Stomach (tissue), 9 donors: Measurements from ENCODE around the gene PRRX1. TPM values are rescaled to one million over a fixed set of nuclear protein-coding genes. Genes with fewer than 3 reads are reported as not detected.

Experiments used
- DNase-seq, 2 donors: peaks; one replicate each; pipeline versions ENCODE4 v3.0.0 to v3.0.0-alpha.2; 2013 to 2019
- H3K27ac ChIP-seq, 5 donors: fragments of 200-600 bp in 4 of 5; sonication (generic) in 4 of 5; one replicate each; pipeline ENCODE4 v1.5.1; 2013 to 2019; ENCODE audit warnings: mild to moderate bottlenecking in 1 of 5, moderate library complexity in 1 of 5
- H3K27me3 ChIP-seq, 3 donors: fragments of 200-600 bp; sonication (generic); one replicate each; pipeline ENCODE4 v1.5.1; 2017 to 2019; ENCODE audit warnings: mixed run types in 1 of 3
- H3K36me3 ChIP-seq, 4 donors: fragments of 200-600 bp; sonication (generic); 1 replicate in 3 of 4; 2 replicates in 1 of 4; pipeline ENCODE4 v1.5.1; 2016 to 2019
- H3K4me1 ChIP-seq, 4 donors: fragments of 200-600 bp; sonication (generic); one replicate each; pipeline ENCODE4 v1.5.1; 2016 to 2019
- H3K4me3 ChIP-seq, 4 donors: fragments of 200-600 bp; sonication (generic) in 3 of 4; one replicate each; pipeline ENCODE4 v1.5.1; 2016 to 2019; ENCODE audit warnings: mild to moderate bottlenecking in 1 of 4
- H3K9me3 ChIP-seq, 4 donors: fragments of 200-600 bp; sonication (generic); one replicate each; pipeline ENCODE4 v1.5.1; 2016 to 2019
- CTCF ChIP-seq, 7 experiments: fragments of 450-650 bp in 4 of 7; fragments of 200-600 bp in 3 of 7; sonication (generic) in 3 of 7; IDR thresholded peaks; one replicate each; pipeline ENCODE4 v1.5.1; 2016 to 2019; ENCODE audit warnings: antibody characterized with exemption in 7 of 7, control low read depth in 2 of 7, mild to moderate bottlenecking in 1 of 7
- EP300 ChIP-seq: sonication (generic); formaldehyde crosslinking; IDR thresholded peaks from one replicate; pipeline ENCODE4 v1.6.1; 2017; ENCODE audit warnings: antibody characterized with exemption
- POLR2A ChIP-seq, 4 donors: fragments of 450-650 bp; IDR thresholded peaks; one replicate each; pipeline ENCODE4 v1.6.1; 2016; ENCODE audit warnings: antibody characterized with exemption in 4 of 4, control low read depth in 2 of 4, mild to moderate bottlenecking in 1 of 4, moderate library complexity in 1 of 4
- POLR2AphosphoS5 ChIP-seq, 3 donors: sonication (generic); formaldehyde crosslinking; IDR thresholded peaks; one replicate each; pipeline ENCODE4 v1.6.1; 2016; ENCODE audit warnings: antibody characterized with exemption in 3 of 3
- WGBS, 5 donors: extraction: QIAGEN DNeasy Blood & Tissue Kit in 3 of 5; methylation state at CpG; one replicate each; pipeline versions ENCODE4 v1.1.5 to v1.1.7; 2013 to 2018; 5-methylcytosine and 5-hydroxymethylcytosine counted together
- intact Hi-C: fragments of 100-400 bp; cut with DNase I; formaldehyde crosslinking; loops from one replicate; pipeline ENCODE4 v1.15.1; 2023; ENCODE audit warnings: low total_unique reads
- polyA plus RNA-seq, 3 donors: library from polyadenylated mRNA; stranded (reverse); fragments of 200-250 nt; gene quantifications; one replicate each; pipeline ENCODE4 v1.2.3, GENCODE V29; 2013
- total RNA-seq, 5 donors: library from RNA; depleted of rRNA; stranded (reverse); fragments of >200 nt; gene quantifications; one replicate each; pipeline versions ENCODE4 v1.1.0 to v1.2.3, GENCODE V29; 2014 to 2016
- donor health status: healthy with polysubstance abuse.
- donor health status: Bipolar disorder and iron deficiency.
- donor health status: healthy.

The PRRX1 gene
- total and polyA plus RNA-seq, 8 donors: 0.45 to 8.3 (median 1.3) TPM

GRCh38 chr1:170727963-170728362, 64.0 kb downstream of the PRRX1 start:
- no peak overlapping the region for H3K27ac ChIP-seq
- no peaks in the 10 kb centered on the region for H3K27me3 ChIP-seq
- DNase-seq: no peak
- H3K4me3 ChIP-seq: no peak overlapping the region
- no peaks in the 10 kb centered on the region for H3K4me1 ChIP-seq
- TF ChIP-seq POLR2A (IDR thresholded peaks at IDR 0.05) (no peak), EP300 (no peak), CTCF (IDR thresholded peaks at IDR 0.05) (no peak), POLR2AphosphoS5 (IDR thresholded peaks at IDR 0.05) (no peak)
- no peaks in the 10 kb centered on the region for H3K9me3 ChIP-seq
- WGBS, 5 donors: 81 to 88% (median 86%) methylated on average over 5 of the region's 5 CpGs
- intact Hi-C loops: no loop called here
- H3K36me3 ChIP-seq: no peaks in the 10 kb centered on the region

DNA sequence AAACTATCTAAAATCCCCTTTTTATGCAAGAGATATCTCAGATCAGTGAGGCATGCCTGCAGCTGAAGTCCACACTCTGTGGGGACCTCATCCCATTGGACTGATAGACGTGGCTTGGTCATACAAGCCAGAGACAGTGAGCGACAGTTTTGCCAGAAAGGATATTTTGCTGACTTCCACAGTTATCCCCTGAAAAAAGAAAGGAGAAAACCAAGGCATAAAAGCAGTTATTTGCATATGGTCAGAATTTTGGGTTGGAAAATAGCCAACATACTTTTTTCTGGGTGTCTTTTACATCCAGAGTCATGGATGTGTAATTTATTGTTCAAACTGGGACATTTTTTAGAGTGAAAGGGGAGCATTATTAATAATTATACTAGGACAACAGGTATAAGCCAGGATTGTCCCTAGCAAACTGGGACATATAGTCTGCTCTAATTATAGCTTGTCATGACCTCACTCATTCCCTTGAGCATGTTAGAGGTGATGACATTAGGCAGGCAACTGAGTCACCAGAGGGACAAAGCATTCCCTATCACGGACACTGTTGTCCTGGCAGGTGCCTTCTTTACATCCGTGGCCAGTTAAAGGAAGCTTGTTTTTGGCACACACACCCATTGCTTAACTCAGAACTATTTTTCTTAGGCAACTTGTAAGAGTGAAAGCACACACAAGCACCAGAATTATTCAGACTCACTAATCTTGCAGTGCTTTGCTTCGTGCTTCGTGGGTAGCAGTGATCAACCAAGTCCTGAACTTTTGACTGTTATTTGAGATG, 65.5 kb downstream of the PRRX1 start:
- H3K4me1 ChIP-seq: no peaks in the 10 kb centered on the region
- H3K4me3 ChIP-seq: no peak overlapping the region
- H3K27ac ChIP-seq: no peak overlapping the region
- no peaks in the 10 kb centered on the region for H3K36me3 ChIP-seq
- intact Hi-C loops: no loop called here
- H3K9me3 ChIP-seq: no peaks in the 10 kb centered on the region
- no peak for TF ChIP-seq CTCF (IDR thresholded peaks at IDR 0.05)
- no peak for TF ChIP-seq EP300
- 68 to 78% (median 71%) methylated on average over 6 of the region's 6 CpGs for WGBS, 5 donors
- DNase-seq: no peak
- no peaks in the 10 kb centered on the region for H3K27me3 ChIP-seq

DNA sequence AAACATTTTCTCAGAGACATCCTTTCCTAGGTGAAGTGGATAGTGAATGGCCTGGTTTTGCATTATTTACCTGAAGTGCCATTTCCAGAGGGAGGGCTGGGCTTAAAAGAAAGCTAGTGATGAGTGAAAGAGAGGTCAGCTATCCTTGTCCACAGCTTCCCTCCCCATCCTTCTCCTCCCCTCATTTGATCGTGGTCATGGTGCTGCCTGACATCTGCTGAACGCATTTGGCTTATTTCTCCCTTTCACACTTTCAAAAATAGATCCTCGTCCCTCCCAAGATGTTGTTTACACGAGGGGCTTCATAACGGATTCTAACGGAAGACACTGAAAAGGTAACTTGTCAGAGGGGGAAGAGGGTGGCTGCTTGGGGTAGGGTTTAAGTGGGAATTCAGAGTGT, 66.1 kb downstream of the PRRX1 start:
- H3K4me3 ChIP-seq: no peak overlapping the region
- no peaks in the 10 kb centered on the region for H3K27me3 ChIP-seq
- TF ChIP-seq EP300 (no peak), POLR2A (IDR thresholded peaks at IDR 0.05) (no peak), POLR2AphosphoS5 (IDR thresholded peaks at IDR 0.05) (no peak), CTCF (IDR thresholded peaks at IDR 0.05) (no peak)
- H3K9me3 ChIP-seq: no peaks in the 10 kb centered on the region
- H3K36me3 ChIP-seq: no peaks in the 10 kb centered on the region
- intact Hi-C loops: no loop called here
- DNase-seq: no peak
- WGBS, 5 donors: 43 to 56% (median 51%) methylated on average over 6 of the region's 6 CpGs
- H3K4me1 ChIP-seq: no peaks in the 10 kb centered on the region
- H3K27ac ChIP-seq: no peak overlapping the region

DNA sequence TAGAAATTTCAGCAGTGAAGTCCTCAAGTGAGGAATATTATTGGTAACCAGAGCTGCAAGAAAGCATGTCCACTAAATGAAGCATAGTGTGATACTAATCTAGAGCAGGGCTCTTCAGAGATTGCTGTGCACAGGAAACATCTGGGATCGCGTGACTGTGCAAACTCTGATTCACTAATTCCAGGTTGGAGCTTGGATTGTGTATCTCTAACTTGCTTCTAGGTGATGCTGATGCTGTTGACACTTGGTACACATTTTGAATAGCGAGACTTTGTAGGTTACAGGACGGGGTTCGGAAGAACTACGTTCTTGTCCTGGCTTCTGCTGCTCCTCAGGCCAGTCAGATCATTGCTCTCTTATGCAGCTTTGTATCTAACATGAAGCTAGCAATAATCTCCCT, 66.5 kb downstream of the PRRX1 start:
- Histone ChIP-seq H3K27ac (no peak overlapping the region), H3K4me1 (no peaks in the 10 kb centered on the region), H3K9me3 (no peaks in the 10 kb centered on the region), H3K27me3 (no peaks in the 10 kb centered on the region), H3K36me3 (no peaks in the 10 kb centered on the region), H3K4me3 (no peak overlapping the region)
- 78 to 83% (median 78%) methylated on average over 6 of the region's 6 CpGs for WGBS, 5 donors
- no peak for DNase-seq
- TF ChIP-seq POLR2A (IDR thresholded peaks at IDR 0.05) (no peak), EP300 (no peak), POLR2AphosphoS5 (IDR thresholded peaks at IDR 0.05) (no peak), CTCF (IDR thresholded peaks at IDR 0.05) (no peak)
- intact Hi-C loops: no loop called here
